IMR-90 (cell line): ENCODE measurements around the gene HORMAD2.
A peak's percentile ranks its signal among the peaks of the same experiment; 100 is the strongest.

Source experiments
- CTCF ChIP-seq: conservative IDR thresholded peaks from 2 replicates; pipeline ENCODE4 v1.5.1; 2012; ENCODE audit warnings: mild to moderate bottlenecking, low read depth, low read length, improper control_type of control experiment
- MXI1 ChIP-seq: IDR thresholded peaks from 2 replicates; pipeline ENCODE4 v1.6.1; 2012; ENCODE audit warnings: low read depth, mild to moderate bottlenecking, low read length, moderate library complexity, borderline replicate concordance
- SMC3 ChIP-seq: fragments of 150-350 bp; IDR thresholded peaks from 2 replicates; pipeline ENCODE4 v1.6.1; 2016; ENCODE audit warnings: low read depth, mild to moderate bottlenecking, antibody characterized with exemption, low read length, moderate library complexity

- 0 out of 2 replicates have a peak, but pooled peaks have one; percentile 27 for TF ChIP-seq MXI1
- no peak for TF ChIP-seq CTCF
- peak; percentile 28 for TF ChIP-seq SMC3
Measured at GRCh38 chr22:30195245-30196140, 115.2 kb downstream of the HORMAD2 start.
